Activated CD4-positive, alpha-beta T cell treated with anti-CD3 and anti-CD28 coated beads for 1 hour (primary cell): ENCODE measurements around the gene VIPR1.

Source experiments
- DNase-seq: peaks from one replicate; pipeline ENCODE4 v3.0.0-alpha.2; 2020

The VIPR1 gene, protein sequence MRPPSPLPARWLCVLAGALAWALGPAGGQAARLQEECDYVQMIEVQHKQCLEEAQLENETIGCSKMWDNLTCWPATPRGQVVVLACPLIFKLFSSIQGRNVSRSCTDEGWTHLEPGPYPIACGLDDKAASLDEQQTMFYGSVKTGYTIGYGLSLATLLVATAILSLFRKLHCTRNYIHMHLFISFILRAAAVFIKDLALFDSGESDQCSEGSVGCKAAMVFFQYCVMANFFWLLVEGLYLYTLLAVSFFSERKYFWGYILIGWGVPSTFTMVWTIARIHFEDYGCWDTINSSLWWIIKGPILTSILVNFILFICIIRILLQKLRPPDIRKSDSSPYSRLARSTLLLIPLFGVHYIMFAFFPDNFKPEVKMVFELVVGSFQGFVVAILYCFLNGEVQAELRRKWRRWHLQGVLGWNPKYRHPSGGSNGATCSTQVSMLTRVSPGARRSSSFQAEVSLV

DNA sequence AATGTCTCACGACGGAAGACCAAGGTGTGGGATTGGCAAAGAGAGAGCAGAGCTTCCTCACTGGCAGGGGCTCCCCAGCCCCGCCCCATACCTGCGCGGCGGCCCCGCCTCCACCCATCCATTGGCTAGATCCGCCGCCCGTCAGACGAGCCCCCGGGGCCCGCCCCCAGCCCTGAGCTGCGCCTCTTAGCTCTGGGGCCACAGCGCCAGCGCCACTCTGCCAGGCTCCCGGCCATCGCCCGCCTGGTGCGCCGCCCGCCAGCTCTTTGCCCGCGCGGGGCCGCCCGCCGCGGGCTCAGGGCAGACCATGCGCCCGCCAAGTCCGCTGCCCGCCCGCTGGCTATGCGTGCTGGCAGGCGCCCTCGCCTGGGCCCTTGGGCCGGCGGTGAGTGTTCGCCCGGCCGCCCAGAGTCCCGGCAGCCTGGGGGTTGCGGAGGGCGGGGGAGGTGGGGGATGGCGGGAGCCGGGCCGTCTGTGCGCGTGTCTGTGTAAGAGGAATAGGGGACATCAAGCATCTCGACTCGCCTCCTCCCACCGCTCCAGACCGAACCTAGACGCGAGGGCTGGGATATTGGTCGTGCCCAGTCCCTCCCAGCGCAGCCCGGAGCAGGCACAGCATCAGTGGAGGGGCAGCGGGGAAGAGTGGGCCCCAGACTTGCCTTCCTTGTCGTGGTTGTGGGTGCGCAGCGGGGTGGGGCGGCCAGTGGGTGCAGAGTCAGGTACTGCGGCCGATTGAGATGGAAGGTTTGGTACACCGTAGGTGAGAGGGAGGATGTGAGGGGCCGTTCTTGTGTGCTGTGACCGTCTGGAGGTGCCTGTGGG is at the start of gene VIPR1:
Gene VIPR1, plus strand, starts transcription at position 215 of the 822 bp plus-strand sequence. Its CDS starts 93 bp downstream, at position 308.
- peak; percentile 91 for DNase-seq

DNA sequence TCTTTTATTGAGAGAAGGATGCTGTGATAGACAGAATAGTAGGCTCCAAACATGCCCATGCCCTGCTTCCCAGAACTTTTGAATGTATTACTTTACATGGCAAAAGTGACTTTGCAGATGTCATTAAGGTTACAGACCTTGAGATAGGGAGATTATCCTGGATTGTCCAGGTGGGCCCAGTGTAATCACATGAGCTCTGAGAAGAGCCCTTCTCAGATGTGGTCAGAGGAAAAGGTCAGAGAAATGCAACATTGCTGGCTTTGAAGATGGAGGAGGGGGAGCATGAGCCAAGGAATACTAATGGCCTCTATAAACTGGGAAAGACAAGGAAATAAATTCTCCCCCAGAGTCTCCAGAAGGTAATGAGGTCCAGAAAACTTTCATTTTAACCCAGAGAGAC is 46.2 kb upstream of the VIPR1 start:
- no peak for DNase-seq

DNA sequence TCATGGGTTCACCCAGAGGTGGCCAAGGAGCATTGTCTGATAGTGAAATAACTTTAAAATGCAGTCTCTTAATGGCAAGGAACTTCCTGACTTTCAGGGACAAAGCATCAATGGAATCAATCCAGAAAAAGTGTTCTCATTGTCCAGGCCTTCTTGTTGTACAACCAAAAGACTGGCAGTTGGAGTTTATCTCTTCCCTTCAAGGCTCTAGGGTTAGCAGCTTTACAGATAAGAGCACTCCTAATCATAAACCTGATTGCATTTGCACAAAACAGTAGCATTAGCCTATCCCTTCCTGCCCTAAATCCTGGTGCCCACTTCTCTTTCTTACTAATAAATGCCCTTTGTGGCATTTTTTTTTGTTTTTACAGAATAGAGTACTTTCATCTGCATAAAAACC is 43.3 kb upstream of the VIPR1 start:
- DNase-seq = no peak

DNA sequence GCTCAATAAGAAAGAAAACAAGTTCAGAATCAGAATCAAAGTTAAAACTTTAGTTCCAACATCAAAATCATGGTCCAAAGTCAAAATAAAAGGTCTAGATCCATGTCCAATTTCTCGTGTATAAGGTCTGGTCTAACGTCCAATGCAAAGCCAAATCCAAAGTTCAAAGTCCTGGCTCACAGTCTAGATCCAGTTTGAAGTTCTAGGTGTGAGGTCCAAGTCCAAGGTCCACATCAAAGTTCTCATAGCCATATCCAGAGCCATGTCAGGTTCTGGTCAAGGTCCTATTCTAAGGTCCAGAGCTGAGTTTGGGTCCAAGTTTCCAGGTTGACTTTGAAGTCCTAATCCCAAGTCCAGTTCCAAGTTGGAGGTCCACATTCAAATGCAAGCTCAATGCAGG is 40.7 kb upstream of the VIPR1 start:
- DNase-seq = no peak

DNA sequence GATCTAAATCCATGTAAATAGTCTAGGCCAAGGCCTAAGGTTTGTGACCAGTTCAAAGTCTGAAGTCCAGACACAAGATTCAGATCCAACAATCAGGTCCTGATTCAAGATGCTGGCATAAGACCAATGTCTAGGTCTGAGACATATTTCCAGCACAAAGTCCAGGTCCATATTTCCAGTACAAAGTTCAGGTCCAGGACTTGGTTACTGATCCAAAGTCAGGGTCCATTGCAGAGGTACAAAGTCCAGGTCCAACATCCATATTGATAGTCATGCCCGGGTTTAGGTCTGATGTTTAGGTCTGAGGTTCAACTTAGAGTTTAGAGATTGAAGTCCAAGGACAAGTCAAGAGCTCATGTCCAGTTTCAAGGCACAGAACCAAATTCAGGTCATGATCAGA is 39.4 kb upstream of the VIPR1 start:
- no peak for DNase-seq

DNA sequence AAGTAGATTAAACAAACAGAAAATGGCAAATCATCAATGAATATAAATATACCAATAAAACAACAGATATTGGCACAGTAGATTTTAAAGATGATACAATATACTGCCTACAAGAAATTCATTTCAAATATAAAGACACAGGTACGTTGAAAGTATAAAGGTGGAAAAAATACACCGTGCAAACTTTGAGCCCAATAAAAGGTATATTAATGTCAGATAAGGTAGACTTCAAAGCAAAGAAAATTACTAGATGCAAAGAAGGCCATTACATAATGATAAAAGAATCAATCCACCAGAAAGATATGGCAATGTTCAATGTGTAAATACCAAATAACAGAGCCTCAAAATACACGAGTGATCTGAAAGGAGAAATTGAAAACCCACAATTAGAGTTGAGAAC is 34.3 kb upstream of the VIPR1 start:
- no peak for DNase-seq

DNA sequence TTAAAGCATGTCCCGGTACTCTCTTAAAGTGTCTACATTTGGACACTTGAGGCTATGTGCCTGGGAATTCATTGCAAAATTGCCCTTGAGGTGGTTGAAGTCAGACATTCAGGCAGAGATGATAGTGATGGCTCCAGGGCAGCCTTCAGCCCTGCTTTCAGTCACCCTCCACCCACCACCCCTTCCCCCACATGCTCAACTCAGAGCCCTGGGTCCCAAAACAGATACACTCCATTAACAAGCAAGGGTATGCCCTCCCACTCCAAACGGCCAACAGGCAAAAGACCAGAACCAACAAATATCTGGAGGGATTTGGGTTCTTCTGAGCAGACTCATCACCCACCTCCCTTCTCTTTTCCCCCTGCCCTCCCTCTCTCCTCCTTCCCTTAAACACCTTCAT is 29.9 kb upstream of the VIPR1 start:
- DNase-seq = no peak

DNA sequence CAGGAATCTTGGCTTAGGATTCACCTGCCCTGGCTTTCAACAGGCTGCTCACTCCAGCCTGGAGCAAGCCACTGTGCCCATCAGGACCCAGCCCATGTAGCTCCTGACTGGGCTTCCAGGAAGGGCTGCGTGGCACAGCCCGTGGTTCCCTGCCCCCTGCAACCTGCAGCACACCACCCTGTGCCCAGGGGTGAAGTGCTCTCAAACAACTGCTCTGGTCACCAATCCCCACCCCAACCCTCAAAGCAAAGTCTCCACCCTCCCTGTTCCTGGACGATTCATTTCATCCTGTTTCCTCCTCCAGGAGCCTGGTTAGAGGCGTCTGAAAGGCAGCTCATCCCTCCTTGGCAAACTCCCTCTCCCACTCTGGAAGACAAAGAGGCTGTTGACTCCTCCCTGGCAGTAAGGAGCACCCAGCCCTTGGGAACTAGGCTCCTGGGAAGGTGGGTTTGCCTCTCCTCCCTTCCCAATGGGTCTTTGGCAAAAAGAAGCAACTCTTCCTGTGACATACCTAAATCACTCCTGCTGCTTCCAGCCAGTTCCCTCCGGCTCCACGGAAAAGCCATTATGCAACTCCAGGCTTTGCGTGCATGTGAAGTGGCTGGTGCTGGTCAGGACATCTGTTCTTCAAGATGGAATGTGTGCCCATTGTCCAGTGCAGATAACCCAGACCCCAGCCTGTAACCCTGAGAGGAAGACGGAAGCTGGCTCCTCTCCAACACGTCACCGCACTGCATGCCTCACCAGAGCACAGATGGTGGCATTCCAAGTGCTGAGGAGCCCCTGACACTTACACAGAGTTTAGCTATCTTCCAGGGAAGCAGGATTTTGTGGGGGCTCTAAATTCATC is 29.1 kb upstream of the VIPR1 start:
- no peak for DNase-seq

DNA sequence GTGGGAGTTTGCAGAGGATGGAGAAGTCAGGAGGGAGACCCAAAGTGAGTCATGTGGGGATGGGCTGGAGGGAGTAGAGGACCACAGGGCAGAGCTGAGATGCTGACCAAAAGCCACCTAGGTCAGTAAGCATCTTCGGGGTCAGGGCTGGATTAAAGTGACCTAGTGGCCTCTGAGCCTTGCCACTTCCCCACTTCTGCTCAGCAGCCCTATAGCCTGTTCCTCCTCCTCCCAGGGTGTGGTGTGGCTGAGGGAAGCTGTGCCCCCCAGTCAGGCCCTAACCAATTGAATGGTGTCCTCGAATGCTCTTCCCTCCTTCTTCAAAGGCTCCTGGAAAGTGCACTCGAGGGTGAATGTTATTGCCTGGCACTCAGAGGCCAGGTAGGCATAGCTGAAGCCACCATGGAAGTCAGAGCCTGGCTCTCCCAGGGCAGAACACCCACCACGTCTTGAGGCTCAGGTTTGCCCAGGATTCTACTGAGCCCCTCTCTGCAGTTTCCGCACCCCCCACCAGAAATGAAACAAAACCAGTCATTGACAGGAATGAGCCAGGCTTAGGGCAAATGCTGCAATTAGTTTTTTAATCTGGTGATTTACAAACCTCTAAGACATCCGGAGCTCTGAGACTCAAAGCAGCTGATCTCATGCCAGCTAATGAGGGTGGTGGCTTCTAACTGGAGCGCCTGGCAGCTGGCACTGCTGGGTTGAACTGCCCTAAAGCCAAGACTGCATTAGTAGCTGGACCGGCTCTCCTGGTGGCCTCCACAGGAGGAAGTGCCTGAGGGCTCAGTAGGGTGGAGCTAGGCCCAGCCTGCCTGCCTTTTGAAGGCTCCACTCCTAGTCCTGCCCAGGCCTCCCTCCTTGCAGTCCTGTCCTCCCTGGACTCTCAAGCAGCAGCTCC is 26.0 kb upstream of the VIPR1 start:
- DNase-seq = no peak

DNA sequence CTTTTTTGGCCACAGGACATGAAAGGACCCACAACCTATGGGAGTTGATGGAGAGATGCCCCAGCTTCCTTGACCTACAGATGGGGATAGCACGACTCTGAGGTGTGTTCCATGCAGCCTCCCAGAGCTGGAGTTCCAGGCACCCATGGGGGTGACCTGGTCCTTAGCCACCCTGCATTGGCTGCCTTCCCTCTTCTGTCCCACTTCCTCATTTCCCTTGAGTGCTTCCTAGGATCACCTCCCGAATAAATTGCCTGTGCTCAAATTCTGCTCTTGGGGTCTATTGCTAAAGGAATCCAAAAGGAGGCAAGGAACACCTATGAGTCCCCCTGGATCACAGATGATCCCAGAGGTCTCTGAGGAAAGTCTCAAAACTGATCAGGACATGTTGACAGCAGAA is 24.7 kb upstream of the VIPR1 start:
- no peak for DNase-seq

DNA sequence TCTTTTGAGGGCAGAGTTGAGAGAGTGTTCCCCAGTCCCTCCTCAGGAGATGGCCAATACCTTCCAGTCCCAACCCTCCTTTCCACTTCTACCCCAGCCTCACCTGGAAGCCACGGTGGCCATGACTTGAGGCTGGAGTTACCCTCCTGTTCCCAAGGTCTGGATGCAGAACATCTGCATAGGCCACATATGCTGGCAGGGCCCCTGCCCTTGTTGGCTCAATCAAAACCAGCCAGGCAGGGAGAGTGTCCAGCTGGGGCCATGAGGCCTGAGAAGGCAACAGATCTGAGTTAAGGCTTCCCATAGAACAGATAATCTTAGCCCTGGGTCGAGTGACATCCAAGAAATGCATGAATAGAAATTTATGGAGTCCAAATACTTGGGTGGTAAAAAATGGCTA is 23.6 kb upstream of the VIPR1 start:
- DNase-seq = no peak

DNA sequence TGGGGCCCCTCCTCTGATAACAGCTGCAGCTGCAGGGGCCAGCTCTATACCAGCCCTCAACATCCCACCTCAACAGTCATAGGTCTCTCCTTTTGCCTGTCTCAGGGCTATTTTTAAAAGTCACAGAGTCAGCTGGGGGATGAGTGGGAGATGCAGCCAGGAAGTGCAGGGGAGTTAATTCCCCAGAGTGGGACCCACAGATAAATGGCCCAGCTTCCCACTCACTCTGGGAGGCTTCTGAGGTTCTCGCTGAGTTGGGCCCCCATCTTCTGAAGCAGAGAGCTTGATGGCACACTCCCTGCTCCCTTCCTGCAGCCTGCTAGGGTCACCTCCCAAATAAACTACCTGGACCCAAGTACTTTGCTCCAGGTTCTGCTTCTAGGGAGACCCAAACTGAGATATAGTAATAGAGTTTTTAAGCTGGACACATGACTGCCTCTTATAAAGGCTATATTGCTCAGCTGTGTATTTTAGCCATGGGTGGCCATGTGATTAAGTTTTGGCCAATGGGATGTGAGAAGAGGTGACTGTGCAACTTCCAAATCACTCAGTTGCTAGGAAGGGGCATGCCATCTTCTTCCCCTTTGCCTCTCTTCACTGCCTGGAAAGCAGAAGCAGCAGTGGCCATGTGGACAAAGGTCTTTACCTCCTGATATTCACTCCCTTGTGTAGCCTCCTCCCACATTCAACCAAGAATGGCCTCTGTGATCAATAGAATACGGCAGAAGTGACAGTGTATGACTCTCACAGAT is 15.5 kb upstream of the VIPR1 start:
- DNase-seq = no peak

DNA sequence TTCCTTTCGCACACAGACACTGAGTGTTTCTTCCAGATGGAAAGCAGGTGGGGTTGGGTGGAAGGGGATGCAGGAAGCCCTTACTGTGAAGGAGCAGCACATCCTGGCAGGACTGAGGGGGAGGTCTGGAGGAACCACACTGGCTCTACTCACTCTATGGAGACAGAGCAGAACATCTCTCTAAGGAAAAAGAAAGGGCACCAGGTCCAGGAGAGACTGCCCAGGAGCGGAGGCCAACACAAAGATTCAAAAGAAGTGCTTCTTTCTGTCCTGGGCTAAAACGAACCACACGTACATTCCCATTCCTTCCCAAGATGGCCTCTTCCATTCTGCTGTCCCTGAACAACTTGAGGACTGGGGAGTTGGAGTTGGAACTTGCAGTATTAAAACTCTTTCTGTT is 13.8 kb upstream of the VIPR1 start:
- DNase-seq = no peak

DNA sequence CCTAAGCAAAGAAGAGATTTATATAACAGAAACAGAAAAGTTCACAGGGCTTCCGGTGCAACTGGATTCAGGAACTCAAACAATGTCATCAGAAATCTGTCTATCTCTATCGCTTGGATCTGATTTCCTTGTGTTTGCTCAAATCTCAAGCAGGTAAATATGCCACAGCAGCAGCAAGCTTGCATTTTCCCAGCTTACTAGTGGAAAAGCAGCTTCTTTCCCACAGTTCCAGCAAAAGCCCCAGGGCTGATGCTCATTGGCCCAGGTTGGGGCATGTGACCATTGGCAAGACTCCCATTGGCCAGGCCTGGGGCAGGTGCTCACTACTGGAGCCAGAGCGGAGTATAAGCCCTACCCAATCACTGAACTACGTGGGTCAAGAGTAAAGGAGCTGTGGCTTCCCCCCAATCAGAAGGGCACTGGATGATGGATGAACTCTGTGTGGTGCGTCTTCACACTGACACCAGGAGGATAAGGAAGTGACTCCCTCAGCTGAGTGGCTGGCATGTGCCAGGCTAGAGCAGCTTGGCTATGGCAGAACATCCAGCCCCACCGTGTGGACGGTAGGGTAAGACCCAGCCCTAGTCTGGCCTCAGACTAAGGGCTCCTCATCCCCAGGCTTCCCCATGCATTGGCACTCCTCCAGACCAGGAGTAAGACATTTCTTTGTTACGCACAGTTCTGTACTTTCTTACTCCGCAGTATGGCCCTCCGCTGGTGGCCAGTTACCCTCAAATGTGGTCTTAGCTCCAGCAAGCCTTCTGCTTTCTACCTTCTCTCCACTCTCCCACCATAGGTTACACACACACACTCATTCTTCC is 13.1 kb upstream of the VIPR1 start:
- DNase-seq = no peak

DNA sequence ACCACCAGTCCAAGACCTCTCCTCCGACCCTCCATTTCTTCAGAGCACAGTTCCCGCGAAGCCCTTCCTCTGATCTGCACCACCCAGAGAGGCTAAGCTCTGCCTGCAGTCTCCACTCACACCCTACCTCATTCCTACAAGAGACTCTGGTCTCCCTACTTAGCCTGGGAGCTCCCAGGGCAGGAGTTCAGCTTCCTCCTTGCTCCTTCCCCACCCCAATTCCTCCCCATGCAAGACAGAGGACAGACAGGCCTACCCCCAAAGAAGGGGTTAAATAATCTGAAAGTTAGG is 12.6 kb upstream of the VIPR1 start:
- DNase-seq = no peak

DNA sequence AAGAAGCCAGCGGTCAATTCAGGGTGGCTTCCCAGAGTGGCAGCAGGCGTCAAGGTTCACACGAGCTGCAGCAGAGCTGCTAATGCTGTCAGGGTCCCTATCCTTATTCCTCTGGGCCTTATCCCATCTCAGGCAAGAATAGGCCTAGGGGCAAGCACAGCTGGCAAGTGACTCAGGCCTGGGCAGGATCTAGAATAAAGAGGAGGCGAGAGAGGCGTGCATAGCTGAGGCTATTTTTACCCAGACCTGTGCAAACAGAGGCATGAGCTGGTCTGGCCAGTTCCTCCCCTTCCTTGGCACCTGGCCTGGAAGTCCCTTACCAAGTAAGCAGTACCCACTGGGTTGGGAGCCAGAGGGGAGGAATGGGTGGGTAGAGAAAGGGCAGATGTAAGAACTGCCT is 12.2 kb upstream of the VIPR1 start:
- peak; percentile 2 for DNase-seq

DNA sequence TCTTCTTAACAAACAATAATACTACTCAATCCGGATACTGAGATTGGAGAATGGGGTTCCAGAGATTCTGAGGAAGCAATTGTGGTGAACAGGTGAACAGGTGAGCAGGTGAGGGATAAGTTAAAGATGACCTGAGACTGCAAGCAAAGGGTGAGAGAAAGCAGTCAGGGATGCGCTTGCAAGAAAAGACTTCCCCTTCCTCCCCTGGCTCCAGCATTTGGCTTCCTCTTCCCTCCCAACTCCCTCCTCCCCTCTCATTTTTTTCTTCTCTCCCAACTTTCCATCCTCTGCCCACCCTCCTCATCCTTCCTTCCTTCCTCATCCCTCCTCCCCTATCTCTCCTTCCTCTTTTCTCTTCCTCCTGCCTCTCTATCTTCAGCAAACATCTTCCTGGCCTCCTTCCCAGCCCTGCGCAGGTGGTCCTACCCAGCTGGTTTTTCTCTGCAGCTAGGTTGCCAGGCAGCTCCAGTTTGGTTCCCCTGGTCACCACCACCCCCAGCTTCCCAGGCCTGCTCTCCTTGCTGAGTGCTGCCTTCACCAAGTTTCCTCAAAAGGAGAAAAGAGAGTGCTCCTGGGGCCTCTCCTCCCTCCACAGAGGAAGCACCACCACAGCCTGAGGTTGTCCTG is 10.4 kb upstream of the VIPR1 start:
- DNase-seq = peak; percentile 1

DNA sequence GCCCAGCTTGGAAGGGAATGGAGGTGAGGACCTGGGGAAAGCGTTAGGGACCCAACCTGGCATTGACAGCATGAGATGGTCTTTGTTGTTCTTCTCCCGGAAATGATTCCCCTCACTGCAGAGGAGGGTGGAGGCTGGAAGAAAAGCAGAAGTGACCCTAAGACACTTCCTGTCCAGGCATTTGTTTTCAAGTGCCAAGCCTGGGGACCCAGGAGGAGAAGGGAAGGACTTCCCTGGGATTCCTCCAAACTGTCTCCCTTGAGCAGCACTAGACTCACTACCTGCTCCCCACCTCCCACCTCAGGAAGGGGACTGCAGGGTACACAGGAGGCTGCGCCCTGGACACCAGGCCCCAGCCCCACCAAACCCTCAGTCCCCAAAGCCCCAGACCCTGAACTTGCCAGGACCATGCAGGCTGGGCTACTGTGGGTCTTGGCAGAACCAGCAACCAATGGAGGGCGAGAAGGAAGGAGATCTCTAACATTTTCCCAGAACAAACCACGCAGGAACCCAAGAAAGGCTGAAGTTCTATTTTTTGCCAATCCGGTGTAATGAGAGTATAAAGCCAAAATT is 9.8 kb upstream of the VIPR1 start:
- no peak for DNase-seq

DNA sequence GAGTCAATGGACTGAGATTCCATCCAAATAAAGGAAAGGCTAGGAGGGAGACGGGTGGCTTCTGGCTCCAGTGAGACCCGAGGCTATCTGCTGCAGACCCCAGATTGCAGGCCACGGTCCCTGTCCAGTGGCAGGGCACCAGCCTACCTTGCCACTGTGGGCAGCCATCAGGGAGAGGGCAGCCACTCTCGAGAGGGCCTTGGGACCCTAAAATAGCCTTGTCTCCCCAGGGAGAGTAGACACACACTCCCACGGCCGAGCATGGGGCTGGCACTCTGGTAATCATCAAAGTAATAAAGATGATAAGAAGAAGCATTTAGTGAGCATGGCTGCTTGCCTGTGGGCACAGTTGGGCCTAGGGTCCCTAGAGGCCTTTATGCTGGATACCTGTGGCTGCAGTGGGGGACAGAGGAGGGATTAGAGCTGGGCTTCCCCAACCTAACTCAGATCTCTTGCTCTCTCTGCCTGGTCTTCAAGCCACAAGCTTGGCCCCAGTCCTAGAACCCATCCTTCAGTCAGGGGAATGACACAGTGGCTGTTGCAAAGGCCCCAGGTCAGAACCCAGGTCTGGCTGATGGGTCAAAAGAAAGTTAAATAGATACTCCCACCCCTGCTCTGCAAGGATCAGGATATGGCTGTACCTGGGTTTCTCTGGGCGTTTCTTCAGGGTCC is 9.2 kb upstream of the VIPR1 start:
- DNase-seq = no peak
